H9 (cell line): ENCODE measurements around the gene LHFPL2. TPM values are rescaled to one million over a fixed set of nuclear protein-coding genes. Genes with fewer than 3 reads are reported as not detected.

Experiments
- DNase-seq: peaks from one replicate; pipeline ENCODE4 v3.0.0-alpha.2; 2017
- H2AFZ ChIP-seq: one replicate; pipeline ENCODE4 v1.6.1; 2013; ENCODE audit warnings: mild to moderate bottlenecking, low read length, control low read depth, moderate library complexity
- H2AK5ac ChIP-seq: 2 replicates; pipeline ENCODE4 v1.6.1; 2013; ENCODE audit warnings: low read length, control low read depth, mixed read lengths; ENCODE audit not compliant: insufficient read length
- H2BK120ac ChIP-seq: one replicate; pipeline ENCODE4 v1.6.1; 2013; ENCODE audit warnings: low read depth, mild to moderate bottlenecking, low read length, control low read depth, inconsistent platforms; ENCODE audit not compliant: poor library complexity, severe bottlenecking
- H2BK12ac ChIP-seq: 2 replicates; pipeline ENCODE4 v1.6.1; 2013; ENCODE audit warnings: low read length, control low read depth, mixed read lengths, low read depth; ENCODE audit not compliant: insufficient read length
- H2BK15ac ChIP-seq: 2 replicates; pipeline ENCODE4 v1.6.1; 2013; ENCODE audit warnings: low read depth, low read length, control low read depth
- H2BK20ac ChIP-seq: one replicate; pipeline ENCODE4 v1.6.1; 2013; ENCODE audit warnings: low read depth, mild to moderate bottlenecking, low read length, control low read depth, inconsistent platforms; ENCODE audit not compliant: poor library complexity, severe bottlenecking
- H2BK5ac ChIP-seq: 2 replicates; pipeline ENCODE4 v1.6.1; 2013; ENCODE audit warnings: low read length, control low read depth, mixed read lengths; ENCODE audit not compliant: insufficient read length
- H3K14ac ChIP-seq: 2 replicates; pipeline ENCODE4 v1.6.1; 2013; ENCODE audit warnings: low read length, control low read depth; ENCODE audit not compliant: insufficient read depth
- H3K18ac ChIP-seq: 2 replicates; pipeline ENCODE4 v1.6.1; 2013; ENCODE audit warnings: low read depth, mild to moderate bottlenecking, mixed read lengths, low read length, control low read depth; ENCODE audit not compliant: insufficient read length
- H3K23ac ChIP-seq: 2 replicates; pipeline ENCODE4 v1.6.1; 2013; ENCODE audit warnings: low read length, control low read depth, mixed read lengths, low read depth; ENCODE audit not compliant: insufficient read length
- H3K23me2 ChIP-seq: 2 replicates; pipeline ENCODE4 v1.6.1; 2013; ENCODE audit warnings: low read depth, mild to moderate bottlenecking, mixed read lengths, low read length, control low read depth; ENCODE audit not compliant: insufficient read length, poor library complexity, severe bottlenecking
- H3K27ac ChIP-seq: 2 replicates; pipeline ENCODE4 v1.5.1; 2013; ENCODE audit warnings: low read length, control low read depth, mixed read lengths, low read depth; ENCODE audit not compliant: insufficient read length
- H3K27me3 ChIP-seq: 2 replicates; pipeline ENCODE4 v1.6.1; 2013; ENCODE audit warnings: low read length, control low read depth, inconsistent platforms; ENCODE audit not compliant: insufficient read depth
- H3K4ac ChIP-seq: 2 replicates; pipeline ENCODE4 v1.6.1; 2013; ENCODE audit warnings: low read depth, mild to moderate bottlenecking, control low read depth, inconsistent platforms, low read length, moderate library complexity
- H3K4me1 ChIP-seq: 2 replicates; pipeline ENCODE4 v1.6.1; 2013; ENCODE audit warnings: low read length, control low read depth, inconsistent platforms; ENCODE audit not compliant: insufficient read depth
- H3K4me2 ChIP-seq: 2 replicates; pipeline ENCODE4 v1.6.1; 2013; ENCODE audit warnings: low read length, control low read depth, mixed read lengths; ENCODE audit not compliant: insufficient read length, insufficient read depth
- H3K56ac ChIP-seq: 2 replicates; pipeline ENCODE4 v1.6.1; 2013; ENCODE audit warnings: low read depth, mild to moderate bottlenecking, mixed read lengths, low read length, control low read depth; ENCODE audit not compliant: insufficient read length
- H3K79me1 ChIP-seq: 2 replicates; pipeline ENCODE4 v1.6.1; 2013; ENCODE audit warnings: low read depth, mild to moderate bottlenecking, moderate library complexity, low read length, control low read depth, inconsistent platforms; ENCODE audit not compliant: insufficient read depth, poor library complexity, severe bottlenecking
- H3K79me2 ChIP-seq: 2 replicates; pipeline ENCODE4 v1.6.1; 2013; ENCODE audit warnings: low read length, control low read depth, inconsistent platforms; ENCODE audit not compliant: insufficient read depth
- H3K9ac ChIP-seq: 2 replicates; pipeline ENCODE4 v1.6.1; 2013; ENCODE audit warnings: low read length, control low read depth, mixed read lengths; ENCODE audit not compliant: insufficient read length; ENCODE audit errors: extremely low read depth
- H3K9me3 ChIP-seq: one replicate; pipeline ENCODE4 v1.6.1; 2013; ENCODE audit warnings: low read depth, low read length, inconsistent platforms; ENCODE audit not compliant: control insufficient read depth
- H3T11ph ChIP-seq: one replicate; pipeline ENCODE4 v1.6.1; 2013; ENCODE audit warnings: mild to moderate bottlenecking, low read length, control low read depth, inconsistent platforms
- H4K20me1 ChIP-seq: one replicate; pipeline ENCODE4 v1.6.1; 2013; ENCODE audit not compliant: control insufficient read depth, insufficient read length, insufficient read depth
- H4K5ac ChIP-seq: 2 replicates; pipeline ENCODE4 v1.6.1; 2013; ENCODE audit warnings: low read depth, mild to moderate bottlenecking, mixed read lengths, low read length, control low read depth; ENCODE audit not compliant: insufficient read length
- H4K8ac ChIP-seq: replicated peaks from 2 replicates; pipeline ENCODE4 v1.6.1; 2013; ENCODE audit warnings: low read length, control low read depth, mixed read lengths, low read depth; ENCODE audit not compliant: insufficient read length
- H4K91ac ChIP-seq: 2 replicates; pipeline ENCODE4 v1.6.1; 2013; ENCODE audit warnings: low read depth, mild to moderate bottlenecking, moderate library complexity, mixed read lengths, low read length, control low read depth; ENCODE audit not compliant: insufficient read length
- H3K27ac Mint-ChIP-seq, 3 experiments: 2 replicates in 2 of 3; 3 replicates in 1 of 3; pipeline ENCODE4 v1.8.0; 2020 to 2021; ENCODE audit warnings: mixed read lengths in 3 of 3, mild to moderate bottlenecking in 1 of 3, moderate library complexity in 1 of 3
- H3K27me3 Mint-ChIP-seq: 2 replicates; pipeline ENCODE4 v1.8.0; 2021; ENCODE audit warnings: low read depth, mild to moderate bottlenecking, moderate library complexity, mixed read lengths
- H3K36me3 Mint-ChIP-seq, 3 experiments: 2 replicates in 2 of 3; 3 replicates in 1 of 3; pipeline ENCODE4 v1.8.0; 2020 to 2021; ENCODE audit warnings: low read depth in 3 of 3, mixed read lengths in 3 of 3; ENCODE audit not compliant: insufficient read depth in 1 of 3
- H3K4me1 Mint-ChIP-seq, 2 experiments: 2 replicates each; pipeline ENCODE4 v1.8.0; 2020; ENCODE audit warnings: mixed read lengths in 2 of 2
- H3K4me3 Mint-ChIP-seq, 2 experiments: 2 replicates in 1 of 2; 3 replicates in 1 of 2; pipeline ENCODE4 v1.8.0; 2020 to 2021; ENCODE audit warnings: mild to moderate bottlenecking in 2 of 2, mixed read lengths in 2 of 2, moderate library complexity in 1 of 2
- H3K9me3 Mint-ChIP-seq, 2 experiments: 2 replicates in 1 of 2; 3 replicates in 1 of 2; pipeline ENCODE4 v1.8.0; 2020; ENCODE audit warnings: mild to moderate bottlenecking in 2 of 2, mixed read lengths in 2 of 2, moderate library complexity in 1 of 2
- WGBS: extraction: QIAGEN DNeasy Blood & Tissue Kit; methylation state at CpG from one replicate; pipeline ENCODE4 v1.1.7; 2013; ENCODE audit warnings: missing lambda C conversion rate, low lambda C conversion rate, mixed read lengths; ENCODE audit not compliant: insufficient read length; ENCODE audit errors: extremely low coverage; 5-methylcytosine and 5-hydroxymethylcytosine counted together
- total RNA-seq: library from RNA; stranded (reverse); gene quantifications from 2 replicates; pipeline ENCODE4 v1.2.1, GENCODE V29; 2021
- TF ChIP-seq, protein P1 (sequence below): fragments of 200-600 bp; sonication (generic); conservative IDR thresholded peaks from 3 replicates; pipeline ENCODE4 v1.8.0; 2021; ENCODE audit warnings: antibody characterized with exemption, mild to moderate bottlenecking

Gene LHFPL2
- total RNA-seq, 1 experiment from 2014 or later, result 26.3 TPM

DNA sequence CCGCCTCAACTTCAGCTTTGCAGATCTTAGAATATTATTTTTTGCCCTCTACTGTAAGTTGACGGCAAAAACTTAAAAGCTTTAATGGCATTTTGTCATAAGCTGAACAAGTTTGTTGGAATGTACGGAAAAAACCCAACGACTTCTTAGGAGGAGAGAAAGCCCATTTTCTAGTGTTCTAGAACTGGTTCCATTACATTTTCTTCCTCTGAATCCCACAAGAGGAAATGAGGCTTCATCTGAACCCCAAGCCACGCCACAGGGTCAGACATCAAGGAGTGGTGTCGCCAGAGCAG, 113.7 kb downstream of the LHFPL2 start:
- no peak overlapping the region for H3K23ac ChIP-seq
- no peaks in the 10 kb centered on the region for H3K23me2 ChIP-seq
- H3K4me1 Mint-ChIP-seq, result peaks cover 19 to 30% of the 10 kb centered on the region in 2 experiments
- no peak overlapping the region for H3T11ph ChIP-seq
- 0 out of 2 replicates have a peak, but pooled peaks cover 2% of the 10 kb centered on the region for H3K79me2 ChIP-seq
- no peak overlapping the region for H2BK15ac ChIP-seq
- H3K9ac ChIP-seq, result no peak overlapping the region
- no CpG with 5 or more reads among the region's 6 CpGs for WGBS
- no peak overlapping the region for H3K27ac ChIP-seq
- no peak overlapping the region for H2AFZ ChIP-seq
- TF ChIP-seq, protein P1, sequence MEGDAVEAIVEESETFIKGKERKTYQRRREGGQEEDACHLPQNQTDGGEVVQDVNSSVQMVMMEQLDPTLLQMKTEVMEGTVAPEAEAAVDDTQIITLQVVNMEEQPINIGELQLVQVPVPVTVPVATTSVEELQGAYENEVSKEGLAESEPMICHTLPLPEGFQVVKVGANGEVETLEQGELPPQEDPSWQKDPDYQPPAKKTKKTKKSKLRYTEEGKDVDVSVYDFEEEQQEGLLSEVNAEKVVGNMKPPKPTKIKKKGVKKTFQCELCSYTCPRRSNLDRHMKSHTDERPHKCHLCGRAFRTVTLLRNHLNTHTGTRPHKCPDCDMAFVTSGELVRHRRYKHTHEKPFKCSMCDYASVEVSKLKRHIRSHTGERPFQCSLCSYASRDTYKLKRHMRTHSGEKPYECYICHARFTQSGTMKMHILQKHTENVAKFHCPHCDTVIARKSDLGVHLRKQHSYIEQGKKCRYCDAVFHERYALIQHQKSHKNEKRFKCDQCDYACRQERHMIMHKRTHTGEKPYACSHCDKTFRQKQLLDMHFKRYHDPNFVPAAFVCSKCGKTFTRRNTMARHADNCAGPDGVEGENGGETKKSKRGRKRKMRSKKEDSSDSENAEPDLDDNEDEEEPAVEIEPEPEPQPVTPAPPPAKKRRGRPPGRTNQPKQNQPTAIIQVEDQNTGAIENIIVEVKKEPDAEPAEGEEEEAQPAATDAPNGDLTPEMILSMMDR, result no peak
- H2BK12ac ChIP-seq, result no peak overlapping the region
- H3K56ac ChIP-seq, result no peak overlapping the region
- H3K9me3 Mint-ChIP-seq, result no peaks in the 10 kb centered on the region
- no peak for DNase-seq
- H3K4me1 ChIP-seq, result no peaks in the 10 kb centered on the region; the same call in 1 of the 2 replicates
- H4K91ac ChIP-seq, result no peak overlapping the region
- H3K27ac Mint-ChIP-seq, result peak overlapping the region; percentile 74 to 93 (median 86); a peak in 5 of 7 replicates
- H3K4ac ChIP-seq, result no peak overlapping the region
- H2BK5ac ChIP-seq, result no peak overlapping the region
- no peak overlapping the region for H3K18ac ChIP-seq
- peaks cover 0 to 2% (median 0%) of the 10 kb centered on the region in 3 experiments; a peak in 3 of 7 replicates for H3K36me3 Mint-ChIP-seq
- no peaks in the 10 kb centered on the region for H4K20me1 ChIP-seq
- no peak overlapping the region for H2BK120ac ChIP-seq
- no peaks in the 10 kb centered on the region for H3K27me3 ChIP-seq
- H3K4me3 Mint-ChIP-seq, result no peak overlapping the region
- H4K8ac ChIP-seq, result no peak overlapping the region
- no peaks in the 10 kb centered on the region for H3K9me3 ChIP-seq
- H3K79me1 ChIP-seq, result no peaks in the 10 kb centered on the region
- no peaks in the 10 kb centered on the region for H3K27me3 Mint-ChIP-seq
- H2BK20ac ChIP-seq, result no peak overlapping the region
- no peak overlapping the region for H3K4me2 ChIP-seq
- no peak overlapping the region for H4K5ac ChIP-seq
- H2AK5ac ChIP-seq, result no peak overlapping the region
- no peak overlapping the region for H3K14ac ChIP-seq
